GM19240 (cell line): ENCODE measurements around the gene FYTTD1.
"Not testable (repeated sequence)": the region's sequence is repeated elsewhere in the genome, so short reads cannot be mapped to it uniquely, and the experiment has no call there.

ENCODE experiments used
- DNase-seq: peaks from one replicate; pipeline ENCODE4 v3.0.0; 2011; ENCODE audit warnings: low spot score; ENCODE audit not compliant: insufficient read length

The FYTTD1 gene

DNA sequence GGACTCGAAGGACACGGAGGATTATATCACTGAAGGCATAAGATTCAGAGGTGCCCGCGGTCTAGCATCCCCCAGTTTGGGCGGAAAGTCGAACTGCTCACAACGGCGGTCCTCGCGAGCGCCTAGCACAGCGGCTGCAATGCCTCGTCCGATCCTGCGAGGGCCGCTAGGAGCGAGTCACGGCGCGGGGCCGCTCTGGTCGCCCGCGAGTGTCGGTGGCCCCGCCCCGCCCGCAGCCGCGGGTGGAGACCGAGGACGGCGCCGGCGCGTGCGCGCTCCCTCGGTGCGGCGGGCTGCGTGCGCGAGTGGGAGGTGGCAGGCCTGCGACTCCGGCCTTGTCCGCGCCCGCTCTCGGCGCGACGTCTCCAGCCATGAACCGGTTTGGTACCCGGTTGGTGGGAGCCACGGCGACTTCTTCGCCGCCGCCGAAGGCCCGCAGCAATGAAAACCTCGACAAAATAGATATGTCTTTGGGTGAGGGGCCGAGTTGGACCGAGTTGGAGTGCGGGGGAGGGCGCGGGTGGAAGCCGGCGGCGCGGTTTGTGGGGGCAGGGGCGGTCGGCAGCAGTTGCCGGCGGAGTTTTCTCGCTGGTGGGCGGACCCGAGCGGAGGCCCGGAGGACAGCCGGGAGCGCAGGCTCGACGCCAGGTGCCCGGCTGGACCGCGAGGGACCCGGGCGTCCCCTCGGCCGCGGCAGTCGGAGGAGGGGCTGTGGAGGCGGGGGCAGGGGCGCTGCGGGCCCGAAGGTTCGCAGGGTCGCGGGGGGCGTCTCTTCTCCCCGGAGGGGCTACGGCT is at the start of gene FYTTD1:
TSS of gene FYTTD1 (plus strand) at position 283 of the 795 bp plus-strand sequence. CDS start at position 372, 89 bp downstream.
- peak; percentile 64 for DNase-seq

DNA sequence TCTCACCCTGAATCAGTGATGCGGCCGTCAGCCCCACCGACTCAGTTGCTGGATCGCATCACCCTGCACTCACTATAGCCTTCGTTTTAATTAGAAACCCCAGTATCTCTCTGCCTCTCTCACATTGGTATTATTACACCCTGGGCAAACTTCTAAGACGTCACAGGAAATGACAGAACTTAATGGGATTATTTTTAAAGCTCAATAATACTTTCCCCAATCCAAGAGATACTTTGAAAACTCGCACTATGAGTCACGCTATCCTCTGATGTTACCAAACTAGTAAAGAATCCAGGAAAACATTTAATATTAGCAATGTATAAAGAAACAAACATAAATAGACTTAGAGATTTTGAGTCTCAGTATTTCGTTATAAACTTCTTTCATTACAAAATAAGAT is 49.6 kb upstream of the FYTTD1 start:
- DNase-seq, result no peak

DNA sequence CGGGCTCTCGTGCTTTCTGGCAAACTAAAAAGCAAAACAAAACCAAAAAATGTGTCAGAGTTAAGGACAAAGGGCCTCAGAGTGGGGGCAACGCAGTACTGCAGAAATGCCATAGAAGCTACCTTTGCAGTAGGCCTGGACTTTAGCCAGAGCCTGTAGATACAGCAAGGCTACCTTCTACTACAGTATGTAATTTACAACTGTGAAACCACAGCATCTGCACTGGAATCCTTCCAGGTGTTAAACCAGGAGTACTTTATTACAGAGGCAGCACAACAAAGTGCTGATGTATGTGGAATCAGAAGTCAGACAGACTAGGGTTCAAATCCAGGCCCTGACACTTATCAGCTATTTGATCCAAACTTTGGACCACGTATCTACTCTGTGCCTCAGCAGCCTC is 47.8 kb upstream of the FYTTD1 start:
- DNase-seq, result no peak

DNA sequence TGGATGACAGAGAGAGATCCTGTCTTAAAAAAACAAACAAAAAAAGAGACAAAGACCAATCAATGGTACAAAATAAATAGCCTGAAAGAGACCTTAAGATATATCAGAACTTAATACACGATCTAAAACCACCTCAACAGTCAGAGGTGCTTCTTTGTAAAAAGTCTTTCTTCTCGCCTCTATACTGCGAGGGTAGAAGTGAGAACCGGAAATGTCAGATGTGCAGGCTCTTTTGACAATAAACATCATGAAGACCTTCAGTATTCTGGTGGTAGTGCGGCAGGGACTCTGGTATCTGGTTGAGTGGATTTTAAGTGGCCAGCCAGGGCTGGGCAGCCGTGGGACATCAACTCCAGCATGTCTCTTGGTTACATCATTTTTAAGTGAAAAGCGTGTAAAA is 43.0 kb upstream of the FYTTD1 start:
- DNase-seq, result no peak

GRCh38 chr3:197709135-197709534 is 40.5 kb upstream of the FYTTD1 start:
- DNase-seq, result no peak

DNA sequence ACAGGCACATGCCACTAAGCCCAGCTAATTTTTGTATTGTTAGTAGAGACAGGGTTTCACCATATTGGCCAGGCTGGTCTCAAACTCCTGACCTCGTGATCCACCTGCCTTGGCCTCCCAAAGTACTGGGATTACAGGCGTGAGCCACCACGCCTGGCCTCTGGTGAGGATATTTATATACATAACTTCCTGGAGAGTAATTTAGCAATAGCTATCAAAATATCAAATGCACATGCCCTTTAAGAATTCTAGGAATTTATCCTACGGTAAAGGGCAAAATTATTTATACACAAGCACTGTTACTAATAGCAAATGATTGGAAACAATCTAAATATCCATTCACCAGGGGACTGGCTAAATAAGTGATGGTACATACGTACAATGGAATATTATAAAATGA is 38.7 kb upstream of the FYTTD1 start:
- DNase-seq, result not testable (repeated sequence)

- DNase-seq, result no peak
These were observed 37.5 kb upstream of the FYTTD1 start for GRCh38 chr3:197711973-197712707.

DNA sequence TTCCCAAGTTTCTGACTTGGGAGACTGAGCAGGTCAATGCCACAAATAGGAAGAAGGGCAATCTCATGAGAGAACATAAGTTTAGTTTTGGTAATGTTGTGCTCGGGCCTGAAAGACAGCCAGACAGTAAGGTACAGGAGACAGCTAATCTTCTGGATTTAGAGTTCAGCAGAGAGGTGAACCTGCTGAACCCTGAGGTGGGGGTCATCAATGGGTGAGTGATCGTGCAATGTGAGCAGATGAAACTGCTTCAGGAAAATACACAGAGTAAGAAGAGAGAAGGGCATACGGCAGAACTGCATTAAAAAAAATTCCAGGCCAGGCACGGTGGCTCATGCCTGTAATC is 36.2 kb upstream of the FYTTD1 start:
- DNase-seq, result no peak

GRCh38 chr3:197714251-197714650 is 35.4 kb upstream of the FYTTD1 start:
- no peak for DNase-seq

GRCh38 chr3:197718891-197719290 is 30.8 kb upstream of the FYTTD1 start:
- DNase-seq, result no peak

DNA sequence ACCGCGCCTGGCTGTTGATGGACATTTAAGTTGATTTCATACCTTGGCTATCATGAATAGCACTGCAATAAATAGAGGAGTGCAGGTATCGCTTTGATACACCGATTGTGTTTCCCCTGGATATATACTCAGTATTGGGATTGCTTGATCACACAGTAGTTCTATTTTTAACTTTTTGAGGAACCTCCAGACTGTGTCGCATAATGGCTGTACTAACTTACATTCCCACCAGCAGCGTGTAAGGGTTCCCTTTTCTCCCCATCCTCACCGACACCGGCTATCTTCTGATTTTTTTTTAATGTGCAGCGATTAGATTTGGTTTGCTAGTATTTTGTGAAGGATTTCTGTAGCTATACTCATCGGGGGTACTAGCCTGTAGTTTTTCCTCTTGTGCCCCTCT is 29.0 kb upstream of the FYTTD1 start:
- DNase-seq, result no peak

GRCh38 chr3:197722734-197723133 is 26.9 kb upstream of the FYTTD1 start:
- DNase-seq, result no peak

DNA sequence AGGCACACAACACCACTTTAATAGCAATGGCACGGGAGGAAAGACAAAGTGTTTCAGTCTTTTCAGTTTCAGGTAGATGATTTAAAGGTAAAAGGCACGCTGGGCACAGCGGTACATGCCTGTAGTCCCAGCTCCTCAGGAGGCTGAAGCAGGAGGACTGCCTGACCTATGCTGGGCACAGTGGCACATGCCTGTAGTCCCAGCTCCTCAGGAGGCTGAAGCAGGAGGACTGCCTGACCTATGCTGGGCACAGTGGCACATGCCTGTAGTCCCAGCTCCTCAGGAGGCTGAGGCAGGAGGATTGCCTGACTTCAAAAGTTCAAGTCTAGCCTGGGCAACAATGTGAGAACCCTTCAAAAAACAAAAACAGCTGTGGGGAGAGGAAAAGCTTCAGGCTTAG is 21.8 kb upstream of the FYTTD1 start:
- not testable (repeated sequence) for DNase-seq

- DNase-seq, result no peak
These were observed 21.2 kb upstream of the FYTTD1 start for GRCh38 chr3:197728487-197728886.

- no peak for DNase-seq
These were observed 19.5 kb upstream of the FYTTD1 start for GRCh38 chr3:197730200-197730599.

GRCh38 chr3:197730770-197731169 is 18.9 kb upstream of the FYTTD1 start:
- not testable (repeated sequence) for DNase-seq

DNA sequence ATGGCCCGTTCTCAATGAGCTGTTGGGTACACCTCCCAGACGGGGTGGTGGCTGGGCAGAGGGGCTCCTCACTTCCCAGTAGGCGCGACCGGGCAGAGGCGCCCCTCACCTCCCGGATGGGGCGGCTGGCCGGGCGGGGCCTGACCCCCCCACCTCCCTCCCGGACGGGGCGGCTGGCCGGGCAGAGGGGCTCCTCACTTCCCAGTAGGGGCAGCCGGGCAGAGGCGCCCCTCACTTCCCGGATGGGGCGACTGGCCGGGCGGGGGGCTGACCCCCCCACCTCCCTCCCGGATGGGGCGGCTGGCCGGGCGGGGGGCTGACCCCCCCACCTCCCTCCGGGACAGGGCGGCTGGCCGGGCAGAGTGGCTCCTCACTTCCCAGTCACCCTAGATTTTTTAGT is 18.2 kb upstream of the FYTTD1 start:
- not testable (repeated sequence) for DNase-seq

- no peak for DNase-seq
These were observed 16.6 kb upstream of the FYTTD1 start for GRCh38 chr3:197733042-197733441.

- no peak for DNase-seq
These were observed 14.9 kb upstream of the FYTTD1 start for GRCh38 chr3:197734667-197735318.

DNA sequence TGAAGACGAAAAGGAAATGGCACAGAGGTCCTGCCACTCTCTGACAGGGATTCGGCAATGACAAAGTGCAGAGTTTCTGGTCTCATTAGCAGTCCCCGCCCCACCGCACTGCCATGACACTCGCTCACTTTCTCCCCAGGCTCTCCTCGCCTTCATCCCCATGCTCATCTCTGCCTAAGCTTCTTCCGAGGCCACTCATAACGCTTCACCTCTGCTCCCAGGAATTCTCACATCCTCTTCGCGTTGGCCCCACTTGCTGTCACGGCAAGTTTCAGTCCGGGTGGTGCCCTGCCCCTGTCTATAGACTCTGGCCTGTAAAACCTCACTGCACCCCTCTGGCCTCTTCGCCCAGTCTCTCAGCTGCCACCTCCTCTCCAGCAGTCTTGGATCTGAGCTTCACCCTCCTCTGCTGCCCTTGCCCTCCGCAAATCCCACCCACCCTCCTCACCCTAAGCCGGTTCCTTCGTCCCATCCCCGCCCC is 13.6 kb upstream of the FYTTD1 start:
- no peak for DNase-seq

- DNase-seq, result peak; percentile 72
These were observed 13.0 kb upstream of the FYTTD1 start, which contains the start of gene RUBCN for GRCh38 chr3:197736491-197737318. Gene RUBCN, minus strand, starts transcription at chr3:197736904. Its CDS starts 185 bp downstream, at chr3:197736719.
